ENCODE data around the gene KLHL21.

KLHL21 gene

DNA sequence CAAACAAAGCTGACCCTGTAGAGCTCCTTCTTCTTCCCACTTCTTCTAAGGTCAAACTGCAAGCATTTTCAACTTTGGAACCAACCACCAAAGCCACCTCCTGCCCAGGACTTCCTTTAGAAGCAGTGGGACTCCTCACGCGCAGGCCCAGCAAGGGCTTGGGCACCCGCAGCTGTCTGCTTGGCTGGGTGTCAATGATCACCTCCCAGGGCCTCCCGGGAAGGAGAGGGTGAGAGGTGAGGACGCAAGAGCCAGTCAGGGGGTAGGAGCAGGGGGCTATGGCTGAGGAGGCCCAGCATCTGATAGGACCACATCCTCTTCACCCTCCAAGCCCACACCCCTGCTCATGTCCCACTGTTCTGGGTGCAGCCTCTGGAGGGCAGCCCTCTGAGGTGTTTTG lies 10.2 kb downstream of the KLHL21 start:
- DNase-seq (ENCODE audit: extremely low read depth, low read depth) = no peak
- TF ChIP-seq, protein P1, sequence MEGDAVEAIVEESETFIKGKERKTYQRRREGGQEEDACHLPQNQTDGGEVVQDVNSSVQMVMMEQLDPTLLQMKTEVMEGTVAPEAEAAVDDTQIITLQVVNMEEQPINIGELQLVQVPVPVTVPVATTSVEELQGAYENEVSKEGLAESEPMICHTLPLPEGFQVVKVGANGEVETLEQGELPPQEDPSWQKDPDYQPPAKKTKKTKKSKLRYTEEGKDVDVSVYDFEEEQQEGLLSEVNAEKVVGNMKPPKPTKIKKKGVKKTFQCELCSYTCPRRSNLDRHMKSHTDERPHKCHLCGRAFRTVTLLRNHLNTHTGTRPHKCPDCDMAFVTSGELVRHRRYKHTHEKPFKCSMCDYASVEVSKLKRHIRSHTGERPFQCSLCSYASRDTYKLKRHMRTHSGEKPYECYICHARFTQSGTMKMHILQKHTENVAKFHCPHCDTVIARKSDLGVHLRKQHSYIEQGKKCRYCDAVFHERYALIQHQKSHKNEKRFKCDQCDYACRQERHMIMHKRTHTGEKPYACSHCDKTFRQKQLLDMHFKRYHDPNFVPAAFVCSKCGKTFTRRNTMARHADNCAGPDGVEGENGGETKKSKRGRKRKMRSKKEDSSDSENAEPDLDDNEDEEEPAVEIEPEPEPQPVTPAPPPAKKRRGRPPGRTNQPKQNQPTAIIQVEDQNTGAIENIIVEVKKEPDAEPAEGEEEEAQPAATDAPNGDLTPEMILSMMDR (IDR thresholded peaks at IDR 0.05; ENCODE audit: low read depth, low read length, missing control alignments) = no peak
- no peak overlapping the region for H3K4me3 ChIP-seq (replicated peaks; ENCODE audit: low read depth, low read length)

GRCh38 chr1:6591644-6592043 lies 11.0 kb downstream of the KLHL21 start:
- no peak for DNase-seq (ENCODE audit: extremely low read depth, low read depth)
- TF ChIP-seq, protein P1 (IDR thresholded peaks at IDR 0.05; ENCODE audit: low read depth, low read length, missing control alignments) = no peak
- H3K4me3 ChIP-seq (replicated peaks; ENCODE audit: low read depth, low read length) = no peak overlapping the region

GRCh38 chr1:6591222-6591621 lies 11.4 kb downstream of the KLHL21 start:
- no peak overlapping the region for H3K4me3 ChIP-seq (replicated peaks; ENCODE audit: low read depth, low read length)
- DNase-seq (ENCODE audit: extremely low read depth, low read depth) = no peak
- TF ChIP-seq, protein P1 (IDR thresholded peaks at IDR 0.05; ENCODE audit: low read depth, low read length, missing control alignments) = no peak

GRCh38 chr1:6590046-6590445 lies 12.6 kb downstream of the KLHL21 start:
- no peak for DNase-seq (ENCODE audit: extremely low read depth, low read depth)
- TF ChIP-seq, protein P1 (IDR thresholded peaks at IDR 0.05; ENCODE audit: low read depth, low read length, missing control alignments) = no peak
- H3K4me3 ChIP-seq (replicated peaks; ENCODE audit: low read depth, low read length) = no peak overlapping the region

DNA sequence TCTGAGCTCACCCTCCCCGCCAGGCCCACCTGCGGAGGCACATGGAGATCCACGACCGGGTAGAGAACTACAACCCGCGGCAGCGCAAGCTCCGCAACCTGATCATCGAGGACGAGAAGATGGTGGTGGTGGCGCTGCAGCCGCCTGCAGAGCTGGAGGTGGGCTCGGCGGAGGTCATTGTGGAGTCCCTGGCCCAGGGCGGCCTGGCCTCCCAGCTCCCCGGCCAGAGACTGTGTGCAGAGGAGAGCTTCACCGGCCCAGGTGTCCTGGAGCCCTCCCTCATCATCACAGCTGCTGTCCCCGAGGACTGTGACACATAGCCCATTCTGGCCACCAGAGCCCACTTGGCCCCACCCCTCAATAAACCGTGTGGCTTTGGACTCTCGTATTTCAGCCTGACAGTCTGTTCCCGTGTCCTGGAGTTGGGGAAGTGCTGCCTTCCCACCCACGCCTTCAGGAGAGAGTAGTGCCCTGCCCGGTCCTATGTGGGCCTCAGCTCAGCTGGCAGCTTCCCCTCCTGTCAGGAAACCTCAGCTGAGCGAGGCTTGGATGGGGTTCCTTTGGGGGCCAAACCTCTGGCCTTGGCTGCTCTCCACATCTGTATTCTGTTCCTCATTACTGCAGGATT lies 13.7 kb downstream of the KLHL21 start:
- TF ChIP-seq, protein P1 (IDR thresholded peaks at IDR 0.05; ENCODE audit: low read depth, low read length, missing control alignments) = no peak
- DNase-seq (ENCODE audit: extremely low read depth, low read depth) = no peak
- H3K4me3 ChIP-seq (replicated peaks; ENCODE audit: low read depth, low read length) = no peak overlapping the region

DNA sequence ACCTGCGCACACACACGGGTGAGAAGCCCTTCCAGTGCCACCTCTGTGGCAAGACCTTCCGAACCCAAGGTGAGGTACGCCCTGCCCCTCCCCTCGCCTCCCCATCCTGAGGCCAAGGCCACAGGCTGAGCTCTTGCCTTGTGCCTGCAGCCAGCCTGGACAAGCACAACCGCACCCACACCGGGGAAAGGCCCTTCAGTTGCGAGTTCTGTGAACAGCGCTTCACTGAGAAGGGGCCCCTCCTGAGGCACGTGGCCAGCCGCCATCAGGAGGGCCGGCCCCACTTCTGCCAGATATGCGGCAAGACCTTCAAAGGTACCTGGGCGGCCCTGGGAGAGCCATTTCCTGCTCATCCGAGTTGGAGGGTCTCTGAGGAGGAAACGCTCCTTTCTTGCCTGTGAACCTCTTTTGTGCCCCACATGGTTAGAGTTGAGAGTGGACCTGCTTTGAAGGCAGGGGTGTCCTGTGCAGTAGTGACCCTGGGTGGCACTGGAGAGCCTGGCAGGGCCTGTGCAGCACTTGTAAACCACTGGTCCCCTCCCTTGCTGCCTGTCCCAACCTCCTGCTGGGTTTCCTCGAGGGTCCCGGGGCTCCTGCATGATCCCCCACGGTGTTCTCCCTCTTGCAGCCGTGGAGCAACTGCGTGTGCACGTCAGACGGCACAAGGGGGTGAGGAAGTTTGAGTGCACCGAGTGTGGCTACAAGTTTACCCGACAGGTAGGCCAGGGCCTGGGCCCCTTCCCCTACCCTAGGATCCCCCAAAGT lies 14.4 kb downstream of the KLHL21 start:
- no peak overlapping the region for H3K4me3 ChIP-seq (replicated peaks; ENCODE audit: low read depth, low read length)
- TF ChIP-seq, protein P1 (IDR thresholded peaks at IDR 0.05; ENCODE audit: low read depth, low read length, missing control alignments) = no peak
- DNase-seq (ENCODE audit: extremely low read depth, low read depth) = no peak
